K562 (cell line): ENCODE results near the gene BMP10.

Experiments used
- MAFK ChIP-seq: IDR thresholded peaks from 2 replicates; pipeline ENCODE4 v1.6.1; 2011; ENCODE audit warnings: low read length, improper control_type of control experiment
- NFYB ChIP-seq: IDR thresholded peaks from 2 replicates; pipeline ENCODE4 v1.6.1; 2011; ENCODE audit warnings: mild to moderate bottlenecking, moderate library complexity; ENCODE audit not compliant: insufficient read length; ENCODE audit errors: extremely low read depth
- TBP ChIP-seq: optimal IDR thresholded peaks from 2 replicates; pipeline ENCODE3; 2011; ENCODE audit warnings: low read depth, low read length, improper control_type of control experiment
- ZNF140 ChIP-seq: fragments of 250-450 bp; sonication (Bioruptor Pico); IDR thresholded peaks from 2 replicates; pipeline ENCODE4 v1.8.0; 2021; ENCODE audit warnings: moderate library complexity, mild to moderate bottlenecking, inconsistent platforms
- TF ChIP-seq, protein P1 (sequence below), 3 experiments: IDR thresholded peaks in 2 of 3; conservative IDR thresholded peaks in 1 of 3; 2 replicates each; pipeline ENCODE4 v1.5.1; 2011 to 2012; ENCODE audit warnings: low read length in 3 of 3, mild to moderate bottlenecking in 3 of 3, control low read depth in 2 of 3, improper control_type of control experiment in 1 of 3, inconsistent platforms in 1 of 3, low read depth in 1 of 3, mixed read lengths in 1 of 3, moderate library complexity in 1 of 3; ENCODE audit not compliant: insufficient read depth in 2 of 3
- TF ChIP-seq, protein P2 (sequence below): sonication (generic); formaldehyde crosslinking; IDR thresholded peaks from 2 replicates; pipeline ENCODE4 v1.8.1; 2023; ENCODE audit warnings: mild to moderate bottlenecking, missing genetic modification reagents, moderate library complexity
- TF ChIP-seq, protein P3 (sequence below): sonication (generic); formaldehyde crosslinking; IDR thresholded peaks from 2 replicates; pipeline ENCODE4 v1.5.0; 2020; ENCODE audit warnings: missing genetic modification reagents

DNA sequence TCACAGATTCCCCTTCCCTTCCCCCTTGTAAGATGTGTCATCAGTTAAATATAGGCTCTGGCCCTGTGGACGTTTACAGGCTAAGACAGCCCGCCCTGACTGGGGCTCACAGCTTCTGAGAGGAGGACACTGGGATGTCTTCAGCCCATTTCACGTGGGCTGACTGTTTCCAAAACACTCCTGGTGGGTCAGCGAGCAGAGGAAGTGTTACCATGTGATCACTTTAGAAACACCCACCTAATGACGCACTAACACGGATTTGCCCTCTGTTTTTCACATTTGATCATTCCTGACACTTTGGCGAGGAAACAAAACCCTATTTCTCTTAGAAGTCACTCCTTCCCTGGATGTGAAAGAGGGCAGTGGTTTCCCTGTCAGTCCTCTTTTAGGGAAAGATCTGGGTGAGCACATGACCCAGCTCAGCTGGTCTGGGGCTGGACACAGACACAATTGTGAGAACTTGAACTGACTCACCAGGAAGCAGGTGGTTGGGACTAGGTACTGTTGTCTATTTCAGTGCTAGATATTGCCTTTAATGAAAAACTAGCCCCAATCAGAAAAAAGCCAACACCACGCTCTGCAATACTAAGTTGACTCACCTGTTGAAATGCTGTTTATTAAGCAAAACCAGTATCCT is 38.8 kb downstream of the BMP10 start:
- TF ChIP-seq, protein P1, sequence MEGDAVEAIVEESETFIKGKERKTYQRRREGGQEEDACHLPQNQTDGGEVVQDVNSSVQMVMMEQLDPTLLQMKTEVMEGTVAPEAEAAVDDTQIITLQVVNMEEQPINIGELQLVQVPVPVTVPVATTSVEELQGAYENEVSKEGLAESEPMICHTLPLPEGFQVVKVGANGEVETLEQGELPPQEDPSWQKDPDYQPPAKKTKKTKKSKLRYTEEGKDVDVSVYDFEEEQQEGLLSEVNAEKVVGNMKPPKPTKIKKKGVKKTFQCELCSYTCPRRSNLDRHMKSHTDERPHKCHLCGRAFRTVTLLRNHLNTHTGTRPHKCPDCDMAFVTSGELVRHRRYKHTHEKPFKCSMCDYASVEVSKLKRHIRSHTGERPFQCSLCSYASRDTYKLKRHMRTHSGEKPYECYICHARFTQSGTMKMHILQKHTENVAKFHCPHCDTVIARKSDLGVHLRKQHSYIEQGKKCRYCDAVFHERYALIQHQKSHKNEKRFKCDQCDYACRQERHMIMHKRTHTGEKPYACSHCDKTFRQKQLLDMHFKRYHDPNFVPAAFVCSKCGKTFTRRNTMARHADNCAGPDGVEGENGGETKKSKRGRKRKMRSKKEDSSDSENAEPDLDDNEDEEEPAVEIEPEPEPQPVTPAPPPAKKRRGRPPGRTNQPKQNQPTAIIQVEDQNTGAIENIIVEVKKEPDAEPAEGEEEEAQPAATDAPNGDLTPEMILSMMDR (IDR thresholded peaks at IDR 0.05 in 2 of 3, conservative IDR thresholded peaks at IDR 0.05 in 1 of 3; ENCODE audit: insufficient read depth in 2 of 3, low read depth in 1 of 3, low read length in 3 of 3), result no peak
- no peak for TF ChIP-seq TBP
- TF ChIP-seq, protein P2, sequence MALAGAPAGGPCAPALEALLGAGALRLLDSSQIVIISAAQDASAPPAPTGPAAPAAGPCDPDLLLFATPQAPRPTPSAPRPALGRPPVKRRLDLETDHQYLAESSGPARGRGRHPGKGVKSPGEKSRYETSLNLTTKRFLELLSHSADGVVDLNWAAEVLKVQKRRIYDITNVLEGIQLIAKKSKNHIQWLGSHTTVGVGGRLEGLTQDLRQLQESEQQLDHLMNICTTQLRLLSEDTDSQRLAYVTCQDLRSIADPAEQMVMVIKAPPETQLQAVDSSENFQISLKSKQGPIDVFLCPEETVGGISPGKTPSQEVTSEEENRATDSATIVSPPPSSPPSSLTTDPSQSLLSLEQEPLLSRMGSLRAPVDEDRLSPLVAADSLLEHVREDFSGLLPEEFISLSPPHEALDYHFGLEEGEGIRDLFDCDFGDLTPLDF (CRISPR knock-in tag), result no peak
- no peak for TF ChIP-seq NFYB
- TF ChIP-seq ZNF140 (CRISPR knock-in tag), result no peak
- TF ChIP-seq, protein P3, sequence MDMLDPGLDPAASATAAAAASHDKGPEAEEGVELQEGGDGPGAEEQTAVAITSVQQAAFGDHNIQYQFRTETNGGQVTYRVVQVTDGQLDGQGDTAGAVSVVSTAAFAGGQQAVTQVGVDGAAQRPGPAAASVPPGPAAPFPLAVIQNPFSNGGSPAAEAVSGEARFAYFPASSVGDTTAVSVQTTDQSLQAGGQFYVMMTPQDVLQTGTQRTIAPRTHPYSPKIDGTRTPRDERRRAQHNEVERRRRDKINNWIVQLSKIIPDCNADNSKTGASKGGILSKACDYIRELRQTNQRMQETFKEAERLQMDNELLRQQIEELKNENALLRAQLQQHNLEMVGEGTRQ (CRISPR knock-in tag), result peak; percentile 66
- TF ChIP-seq MAFK, result no peak
